ENCODE results near the gene PPP1R3C.

Gene PPP1R3C

GRCh38 chr10:91629715-91630549 is 2.9 kb downstream of the PPP1R3C start:
- peak; percentile 29 for DNase-seq (ENCODE audit: low read depth)

- DNase-seq (ENCODE audit: low read depth), result no peak
Observed at GRCh38 chr10:91628383-91628782, 4.5 kb downstream of the PPP1R3C start.

GRCh38 chr10:91627344-91628102 is 5.3 kb downstream of the PPP1R3C start:
- DNase-seq (ENCODE audit: low read depth), result peak; percentile 14

DNA sequence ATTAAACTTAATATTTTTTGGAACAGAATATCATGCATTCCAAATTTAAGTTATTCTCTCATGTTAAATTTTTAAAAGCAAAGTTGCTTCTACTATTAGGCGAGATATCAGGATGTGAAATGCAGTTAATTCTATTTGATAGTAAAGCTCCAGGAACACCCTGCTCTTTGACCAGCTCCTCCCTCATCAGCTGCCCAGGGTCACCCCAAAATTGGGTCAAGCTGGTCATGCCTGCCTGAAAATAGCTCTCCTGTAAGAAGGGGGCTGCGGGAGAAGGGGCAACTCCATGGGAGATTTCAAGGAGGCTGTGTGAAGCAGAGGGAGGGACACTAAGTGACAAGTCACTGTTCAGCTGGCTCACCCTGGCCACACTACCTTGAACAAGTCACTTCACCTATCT is 5.9 kb downstream of the PPP1R3C start:
- no peak for DNase-seq (ENCODE audit: low read depth)

GRCh38 chr10:91624633-91625032 is 8.2 kb downstream of the PPP1R3C start:
- no peak for DNase-seq (ENCODE audit: low read depth)

DNA sequence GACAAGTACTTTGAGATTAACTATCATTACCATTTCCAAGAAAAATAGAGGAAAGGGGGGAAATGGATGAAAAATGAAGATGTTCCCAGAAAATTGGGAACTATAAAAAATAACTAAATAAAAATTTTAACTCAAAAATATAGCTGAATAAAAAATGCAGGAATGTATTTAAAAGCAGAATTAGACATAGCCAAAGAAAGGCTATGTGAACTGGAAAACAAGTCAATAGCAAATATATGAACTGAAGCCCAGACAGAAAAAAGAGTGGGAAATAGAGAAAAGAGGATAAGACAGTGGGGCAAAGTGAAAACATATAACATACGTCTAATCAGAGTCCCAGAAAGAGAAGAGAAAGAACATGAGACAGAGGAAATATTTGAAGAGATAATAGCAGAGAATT is 10.3 kb downstream of the PPP1R3C start:
- DNase-seq (ENCODE audit: low read depth), result no peak

GRCh38 chr10:91621483-91622113 is 11.3 kb downstream of the PPP1R3C start:
- no peak for DNase-seq (ENCODE audit: low read depth)

- peak; percentile 72 for DNase-seq (ENCODE audit: low read depth)
Observed at GRCh38 chr10:91617072-91617609, 15.7 kb downstream of the PPP1R3C start.

GRCh38 chr10:91616137-91616536 is 16.7 kb downstream of the PPP1R3C start:
- peak; percentile 57 for DNase-seq (ENCODE audit: low read depth)

GRCh38 chr10:91614225-91614624 is 18.6 kb downstream of the PPP1R3C start:
- DNase-seq (ENCODE audit: low read depth), result peak; percentile 88

DNA sequence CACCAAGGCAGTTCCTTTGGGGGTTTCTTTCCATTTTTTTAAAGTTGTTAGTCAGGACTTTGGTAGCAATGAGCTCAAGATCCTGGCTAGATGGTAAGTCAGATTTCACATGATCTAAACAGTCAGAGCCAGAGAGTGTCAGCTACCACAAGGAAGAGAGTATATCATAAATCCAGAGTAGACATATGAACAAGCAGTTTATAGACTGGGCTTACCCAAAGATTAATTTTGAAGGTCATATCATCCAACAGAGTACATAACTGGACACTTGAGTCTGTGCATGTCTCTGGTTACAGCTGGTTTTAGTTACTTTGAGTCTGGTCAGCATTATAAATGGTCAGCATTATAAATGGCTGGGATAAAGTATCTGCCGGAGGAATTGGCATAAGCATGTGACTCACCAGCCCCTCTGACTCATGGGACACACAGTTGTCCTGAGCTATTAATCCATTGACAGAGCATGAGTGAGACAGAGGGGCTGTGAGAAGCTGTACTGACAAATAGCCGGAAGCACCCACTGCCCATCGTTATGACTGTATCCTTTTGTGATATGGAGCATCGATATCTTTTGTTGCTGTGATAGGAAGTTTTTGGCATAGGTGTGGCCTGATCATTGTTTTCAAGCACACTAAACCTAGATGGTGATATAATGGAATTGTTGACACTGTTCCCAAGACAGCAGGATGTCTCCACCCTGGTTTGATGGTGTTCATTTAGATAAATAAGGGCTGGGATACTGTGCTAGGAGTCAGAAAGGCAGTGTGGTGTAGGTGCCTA is 19.3 kb downstream of the PPP1R3C start:
- DNase-seq (ENCODE audit: low read depth), result peak; percentile 94

- no peak for DNase-seq (ENCODE audit: low read depth)
Observed at GRCh38 chr10:91610919-91611318, 22.0 kb downstream of the PPP1R3C start.

GRCh38 chr10:91610444-91610843 is 22.4 kb downstream of the PPP1R3C start:
- DNase-seq (ENCODE audit: low read depth), result no peak

- DNase-seq (ENCODE audit: low read depth), result no peak
Observed at GRCh38 chr10:91607646-91608403, 25.0 kb downstream of the PPP1R3C start.

GRCh38 chr10:91605968-91606367 is 26.9 kb downstream of the PPP1R3C start:
- no peak for DNase-seq (ENCODE audit: low read depth)

- DNase-seq (ENCODE audit: low read depth), result peak; percentile 68
Observed at GRCh38 chr10:91604553-91605534, 28.0 kb downstream of the PPP1R3C start.

GRCh38 chr10:91603931-91604331 is 28.9 kb downstream of the PPP1R3C start:
- DNase-seq (ENCODE audit: low read depth), result no peak

GRCh38 chr10:91602868-91603568 is 29.9 kb downstream of the PPP1R3C start:
- no peak for DNase-seq (ENCODE audit: low read depth)

DNA sequence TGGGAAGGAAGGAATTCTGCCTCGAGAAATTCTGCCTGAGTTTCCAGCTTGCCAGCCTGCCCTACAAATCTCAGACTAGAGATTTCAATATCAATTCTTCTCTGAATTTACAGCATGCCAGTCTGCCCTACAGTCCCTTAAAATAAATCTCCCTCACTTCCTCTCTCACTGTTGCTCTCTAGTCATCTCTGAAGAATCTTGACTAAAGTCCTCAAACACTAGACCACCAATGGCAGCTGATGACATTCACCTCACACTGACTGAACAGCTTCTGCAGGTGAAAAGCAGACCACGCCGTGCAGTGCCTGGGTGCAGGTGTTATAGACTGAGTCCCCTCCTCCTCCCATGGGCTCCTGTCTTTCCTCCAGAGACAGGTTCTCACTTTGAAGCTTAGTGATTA is 30.4 kb downstream of the PPP1R3C start:
- no peak for DNase-seq (ENCODE audit: low read depth)
